ENCODE measurements around the gene PLCB1. TPM values are rescaled to one million over a fixed set of nuclear protein-coding genes. Genes with fewer than 3 reads are reported as not detected.

PLCB1 gene
- total RNA-seq, 2 donors from 2014 or later = 16.9 to 20.8 TPM

GRCh38 chr20:8492173-8492572, 360.1 kb downstream of the PLCB1 start:
- intact Hi-C loops (cut with DNase I) = no loop called here
- no peak for DNase-seq (ENCODE audit: low spot score)

GRCh38 chr20:8498571-8498970, 366.5 kb downstream of the PLCB1 start:
- intact Hi-C loops (cut with DNase I) = no loop called here
- no peak for DNase-seq (ENCODE audit: low spot score)

- intact Hi-C loops (cut with DNase I) = no loop called here
Measured at GRCh38 chr20:8504030-8504429, 372.0 kb downstream of the PLCB1 start.

GRCh38 chr20:8505476-8506200, 373.6 kb downstream of the PLCB1 start:
- intact Hi-C loops (cut with DNase I) = no loop called here
- no peak for DNase-seq (ENCODE audit: low spot score)

More at GRCh38 chr20:8504030-8504429, 372.0 kb downstream of the PLCB1 start:
- no peak for DNase-seq (ENCODE audit: low spot score)

- intact Hi-C loops (cut with DNase I) = no loop called here
Measured at GRCh38 chr20:8507231-8507630, 375.2 kb downstream of the PLCB1 start.

GRCh38 chr20:8509809-8510208, 377.7 kb downstream of the PLCB1 start:
- intact Hi-C loops (cut with DNase I) = no loop called here
- no peak for DNase-seq (ENCODE audit: low spot score)

More at GRCh38 chr20:8507231-8507630, 375.2 kb downstream of the PLCB1 start:
- DNase-seq (ENCODE audit: low spot score) = no peak

GRCh38 chr20:8510808-8511207, 378.7 kb downstream of the PLCB1 start:
- no peak for DNase-seq (ENCODE audit: low spot score)
- intact Hi-C loops (cut with DNase I) = no loop called here

GRCh38 chr20:8512003-8512402, 379.9 kb downstream of the PLCB1 start:
- DNase-seq (ENCODE audit: low spot score) = no peak
- intact Hi-C loops (cut with DNase I) = no loop called here

GRCh38 chr20:8515810-8516435, 383.9 kb downstream of the PLCB1 start:
- no peak for DNase-seq (ENCODE audit: low spot score)
- intact Hi-C loops (cut with DNase I) = no loop called here

- DNase-seq (ENCODE audit: low spot score) = no peak
- intact Hi-C loops (cut with DNase I) = no loop called here
Measured at GRCh38 chr20:8518878-8519277, 386.8 kb downstream of the PLCB1 start.

- intact Hi-C loops (cut with DNase I) = no loop called here
- DNase-seq (ENCODE audit: low spot score) = no peak
Measured at GRCh38 chr20:8519887-8520286, 387.8 kb downstream of the PLCB1 start.

GRCh38 chr20:8522168-8522567, 390.1 kb downstream of the PLCB1 start:
- intact Hi-C loops (cut with DNase I) = no loop called here
- no peak for DNase-seq (ENCODE audit: low spot score)

GRCh38 chr20:8523684-8524083, 391.6 kb downstream of the PLCB1 start:
- DNase-seq (ENCODE audit: low spot score) = no peak
- intact Hi-C loops (cut with DNase I) = no loop called here

GRCh38 chr20:8524101-8525016, 392.3 kb downstream of the PLCB1 start:
- no peak for DNase-seq (ENCODE audit: low spot score)
- intact Hi-C loops (cut with DNase I) = no loop called here

- DNase-seq (ENCODE audit: low spot score) = no peak
- intact Hi-C loops (cut with DNase I) = no loop called here
Measured at GRCh38 chr20:8525017-8525343, 392.9 kb downstream of the PLCB1 start.

- intact Hi-C loops (cut with DNase I) = no loop called here
- no peak for DNase-seq (ENCODE audit: low spot score)
Measured at GRCh38 chr20:8526610-8527009, 394.5 kb downstream of the PLCB1 start.

- DNase-seq (ENCODE audit: low spot score) = no peak
- intact Hi-C loops (cut with DNase I) = no loop called here
Measured at GRCh38 chr20:8527998-8528723, 396.1 kb downstream of the PLCB1 start.

- intact Hi-C loops (cut with DNase I) = no loop called here
- DNase-seq (ENCODE audit: low spot score) = no peak
Measured at GRCh38 chr20:8530022-8530421, 398.0 kb downstream of the PLCB1 start.

- intact Hi-C loops (cut with DNase I) = no loop called here
- DNase-seq (ENCODE audit: low spot score) = no peak
Measured at GRCh38 chr20:8532169-8532568, 400.1 kb downstream of the PLCB1 start.
